Measurements from ENCODE around the gene PBOV1.

DNA sequence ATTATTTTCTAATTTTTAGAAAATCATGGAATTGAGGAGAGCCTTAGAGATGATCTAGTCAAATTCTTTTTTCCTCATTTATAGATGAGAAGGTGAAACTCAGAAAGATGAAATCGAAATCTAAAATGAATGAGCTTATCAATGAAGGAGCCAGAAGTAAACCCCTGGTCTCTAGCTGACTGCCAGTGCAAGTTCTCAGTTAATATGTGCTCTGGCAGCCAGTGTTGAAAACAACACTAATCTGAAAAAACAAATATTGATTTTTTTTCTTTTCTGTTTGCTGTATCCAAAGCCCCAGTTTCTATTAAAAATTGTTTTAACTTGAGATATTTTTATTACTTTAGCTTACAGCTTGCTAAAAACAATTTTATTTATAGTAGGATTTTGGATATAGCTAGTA is 21.5 kb upstream of the PBOV1 start:
- TF ChIP-seq, protein P1, sequence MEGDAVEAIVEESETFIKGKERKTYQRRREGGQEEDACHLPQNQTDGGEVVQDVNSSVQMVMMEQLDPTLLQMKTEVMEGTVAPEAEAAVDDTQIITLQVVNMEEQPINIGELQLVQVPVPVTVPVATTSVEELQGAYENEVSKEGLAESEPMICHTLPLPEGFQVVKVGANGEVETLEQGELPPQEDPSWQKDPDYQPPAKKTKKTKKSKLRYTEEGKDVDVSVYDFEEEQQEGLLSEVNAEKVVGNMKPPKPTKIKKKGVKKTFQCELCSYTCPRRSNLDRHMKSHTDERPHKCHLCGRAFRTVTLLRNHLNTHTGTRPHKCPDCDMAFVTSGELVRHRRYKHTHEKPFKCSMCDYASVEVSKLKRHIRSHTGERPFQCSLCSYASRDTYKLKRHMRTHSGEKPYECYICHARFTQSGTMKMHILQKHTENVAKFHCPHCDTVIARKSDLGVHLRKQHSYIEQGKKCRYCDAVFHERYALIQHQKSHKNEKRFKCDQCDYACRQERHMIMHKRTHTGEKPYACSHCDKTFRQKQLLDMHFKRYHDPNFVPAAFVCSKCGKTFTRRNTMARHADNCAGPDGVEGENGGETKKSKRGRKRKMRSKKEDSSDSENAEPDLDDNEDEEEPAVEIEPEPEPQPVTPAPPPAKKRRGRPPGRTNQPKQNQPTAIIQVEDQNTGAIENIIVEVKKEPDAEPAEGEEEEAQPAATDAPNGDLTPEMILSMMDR (IDR thresholded peaks at IDR 0.05; ENCODE audit: insufficient read depth, low read length, poor library complexity, severe bottlenecking): no peak
- no peak for TF ChIP-seq EZH2phosphoT487 (conservative IDR thresholded peaks at IDR 0.05; ENCODE audit: low read length)
